GM12891 (cell line): Measurements from ENCODE around the gene KCNMA1.

Experiments
- PAX5 ChIP-seq: IDR thresholded peaks from 2 replicates; pipeline ENCODE4 v1.6.1; 2011; ENCODE audit warnings: low read length, moderate library complexity, mild to moderate bottlenecking; ENCODE audit not compliant: insufficient read depth, severe bottlenecking
- POLR2A ChIP-seq: IDR thresholded peaks from 2 replicates; pipeline ENCODE4 v1.6.1; 2011; ENCODE audit warnings: low read depth, low read length, control low read depth
- POLR2AphosphoS5 ChIP-seq: IDR thresholded peaks from 2 replicates; pipeline ENCODE4 v1.6.1; 2011; ENCODE audit warnings: low read depth, low read length, control low read depth
- POU2F2 ChIP-seq: IDR thresholded peaks from 2 replicates; pipeline ENCODE4 v1.6.1; 2011; ENCODE audit warnings: low read depth, mild to moderate bottlenecking, control low read depth, low read length, moderate library complexity
- SPI1 ChIP-seq: IDR thresholded peaks from 2 replicates; pipeline ENCODE4 v1.6.1; 2011; ENCODE audit warnings: low read depth, low read length, control low read depth
- TAF1 ChIP-seq: IDR thresholded peaks from 2 replicates; pipeline ENCODE4 v1.6.1; 2011; ENCODE audit warnings: low read depth, low read length, control low read depth

GRCh38 chr10:76885816-76886215, 751.8 kb downstream of the KCNMA1 start:
- TF ChIP-seq PAX5 (no peak), POLR2A (no peak), TAF1 (no peak), POLR2AphosphoS5 (no peak), SPI1 (no peak), POU2F2 (no peak)
